H9 (cell line): ENCODE data around the gene CYSTM1. TPM values are rescaled to one million over a fixed set of nuclear protein-coding genes. Genes with fewer than 3 reads are reported as not detected.

Source experiments
- DNase-seq: peaks from one replicate; pipeline ENCODE4 v3.0.0-alpha.2; 2017
- H2AFZ ChIP-seq: one replicate; pipeline ENCODE4 v1.6.1; 2013; ENCODE audit warnings: mild to moderate bottlenecking, low read length, control low read depth, moderate library complexity
- H2AK5ac ChIP-seq: 2 replicates; pipeline ENCODE4 v1.6.1; 2013; ENCODE audit warnings: low read length, control low read depth, mixed read lengths; ENCODE audit not compliant: insufficient read length
- H2BK120ac ChIP-seq: one replicate; pipeline ENCODE4 v1.6.1; 2013; ENCODE audit warnings: low read depth, mild to moderate bottlenecking, low read length, control low read depth, inconsistent platforms; ENCODE audit not compliant: poor library complexity, severe bottlenecking
- H2BK12ac ChIP-seq: 2 replicates; pipeline ENCODE4 v1.6.1; 2013; ENCODE audit warnings: low read length, control low read depth, mixed read lengths, low read depth; ENCODE audit not compliant: insufficient read length
- H2BK15ac ChIP-seq: 2 replicates; pipeline ENCODE4 v1.6.1; 2013; ENCODE audit warnings: low read depth, low read length, control low read depth
- H2BK20ac ChIP-seq: one replicate; pipeline ENCODE4 v1.6.1; 2013; ENCODE audit warnings: low read depth, mild to moderate bottlenecking, low read length, control low read depth, inconsistent platforms; ENCODE audit not compliant: poor library complexity, severe bottlenecking
- H2BK5ac ChIP-seq: 2 replicates; pipeline ENCODE4 v1.6.1; 2013; ENCODE audit warnings: low read length, control low read depth, mixed read lengths; ENCODE audit not compliant: insufficient read length
- H3K14ac ChIP-seq: 2 replicates; pipeline ENCODE4 v1.6.1; 2013; ENCODE audit warnings: low read length, control low read depth; ENCODE audit not compliant: insufficient read depth
- H3K18ac ChIP-seq: 2 replicates; pipeline ENCODE4 v1.6.1; 2013; ENCODE audit warnings: low read depth, mild to moderate bottlenecking, mixed read lengths, low read length, control low read depth; ENCODE audit not compliant: insufficient read length
- H3K23ac ChIP-seq: 2 replicates; pipeline ENCODE4 v1.6.1; 2013; ENCODE audit warnings: low read length, control low read depth, mixed read lengths, low read depth; ENCODE audit not compliant: insufficient read length
- H3K23me2 ChIP-seq: 2 replicates; pipeline ENCODE4 v1.6.1; 2013; ENCODE audit warnings: low read depth, mild to moderate bottlenecking, mixed read lengths, low read length, control low read depth; ENCODE audit not compliant: insufficient read length, poor library complexity, severe bottlenecking
- H3K27ac ChIP-seq: 2 replicates; pipeline ENCODE4 v1.5.1; 2013; ENCODE audit warnings: low read length, control low read depth, mixed read lengths, low read depth; ENCODE audit not compliant: insufficient read length
- H3K27me3 ChIP-seq: 2 replicates; pipeline ENCODE4 v1.6.1; 2013; ENCODE audit warnings: low read length, control low read depth, inconsistent platforms; ENCODE audit not compliant: insufficient read depth
- H3K4ac ChIP-seq: 2 replicates; pipeline ENCODE4 v1.6.1; 2013; ENCODE audit warnings: low read depth, mild to moderate bottlenecking, control low read depth, inconsistent platforms, low read length, moderate library complexity
- H3K4me1 ChIP-seq: 2 replicates; pipeline ENCODE4 v1.6.1; 2013; ENCODE audit warnings: low read length, control low read depth, inconsistent platforms; ENCODE audit not compliant: insufficient read depth
- H3K4me2 ChIP-seq: 2 replicates; pipeline ENCODE4 v1.6.1; 2013; ENCODE audit warnings: low read length, control low read depth, mixed read lengths; ENCODE audit not compliant: insufficient read length, insufficient read depth
- H3K56ac ChIP-seq: 2 replicates; pipeline ENCODE4 v1.6.1; 2013; ENCODE audit warnings: low read depth, mild to moderate bottlenecking, mixed read lengths, low read length, control low read depth; ENCODE audit not compliant: insufficient read length
- H3K79me1 ChIP-seq: 2 replicates; pipeline ENCODE4 v1.6.1; 2013; ENCODE audit warnings: low read depth, mild to moderate bottlenecking, moderate library complexity, low read length, control low read depth, inconsistent platforms; ENCODE audit not compliant: insufficient read depth, poor library complexity, severe bottlenecking
- H3K79me2 ChIP-seq: 2 replicates; pipeline ENCODE4 v1.6.1; 2013; ENCODE audit warnings: low read length, control low read depth, inconsistent platforms; ENCODE audit not compliant: insufficient read depth
- H3K9ac ChIP-seq: 2 replicates; pipeline ENCODE4 v1.6.1; 2013; ENCODE audit warnings: low read length, control low read depth, mixed read lengths; ENCODE audit not compliant: insufficient read length; ENCODE audit errors: extremely low read depth
- H3K9me3 ChIP-seq: one replicate; pipeline ENCODE4 v1.6.1; 2013; ENCODE audit warnings: low read depth, low read length, inconsistent platforms; ENCODE audit not compliant: control insufficient read depth
- H3T11ph ChIP-seq: one replicate; pipeline ENCODE4 v1.6.1; 2013; ENCODE audit warnings: mild to moderate bottlenecking, low read length, control low read depth, inconsistent platforms
- H4K20me1 ChIP-seq: one replicate; pipeline ENCODE4 v1.6.1; 2013; ENCODE audit not compliant: control insufficient read depth, insufficient read length, insufficient read depth
- H4K5ac ChIP-seq: 2 replicates; pipeline ENCODE4 v1.6.1; 2013; ENCODE audit warnings: low read depth, mild to moderate bottlenecking, mixed read lengths, low read length, control low read depth; ENCODE audit not compliant: insufficient read length
- H4K8ac ChIP-seq: replicated peaks from 2 replicates; pipeline ENCODE4 v1.6.1; 2013; ENCODE audit warnings: low read length, control low read depth, mixed read lengths, low read depth; ENCODE audit not compliant: insufficient read length
- H4K91ac ChIP-seq: 2 replicates; pipeline ENCODE4 v1.6.1; 2013; ENCODE audit warnings: low read depth, mild to moderate bottlenecking, moderate library complexity, mixed read lengths, low read length, control low read depth; ENCODE audit not compliant: insufficient read length
- H3K27ac Mint-ChIP-seq, 3 experiments: 2 replicates in 2 of 3; 3 replicates in 1 of 3; pipeline ENCODE4 v1.8.0; 2020 to 2021; ENCODE audit warnings: mixed read lengths in 3 of 3, mild to moderate bottlenecking in 1 of 3, moderate library complexity in 1 of 3
- H3K27me3 Mint-ChIP-seq: 2 replicates; pipeline ENCODE4 v1.8.0; 2021; ENCODE audit warnings: low read depth, mild to moderate bottlenecking, moderate library complexity, mixed read lengths
- H3K36me3 Mint-ChIP-seq, 3 experiments: 2 replicates in 2 of 3; 3 replicates in 1 of 3; pipeline ENCODE4 v1.8.0; 2020 to 2021; ENCODE audit warnings: low read depth in 3 of 3, mixed read lengths in 3 of 3; ENCODE audit not compliant: insufficient read depth in 1 of 3
- H3K4me1 Mint-ChIP-seq, 2 experiments: 2 replicates each; pipeline ENCODE4 v1.8.0; 2020; ENCODE audit warnings: mixed read lengths in 2 of 2
- H3K4me3 Mint-ChIP-seq, 2 experiments: 2 replicates in 1 of 2; 3 replicates in 1 of 2; pipeline ENCODE4 v1.8.0; 2020 to 2021; ENCODE audit warnings: mild to moderate bottlenecking in 2 of 2, mixed read lengths in 2 of 2, moderate library complexity in 1 of 2
- H3K9me3 Mint-ChIP-seq, 2 experiments: 2 replicates in 1 of 2; 3 replicates in 1 of 2; pipeline ENCODE4 v1.8.0; 2020; ENCODE audit warnings: mild to moderate bottlenecking in 2 of 2, mixed read lengths in 2 of 2, moderate library complexity in 1 of 2
- CTCF ChIP-seq: fragments of 200-600 bp; sonication (generic); conservative IDR thresholded peaks from 3 replicates; pipeline ENCODE4 v1.8.0; 2021; ENCODE audit warnings: antibody characterized with exemption, mild to moderate bottlenecking
- WGBS: extraction: QIAGEN DNeasy Blood & Tissue Kit; methylation state at CpG from one replicate; pipeline ENCODE4 v1.1.7; 2013; ENCODE audit warnings: missing lambda C conversion rate, low lambda C conversion rate, mixed read lengths; ENCODE audit not compliant: insufficient read length; ENCODE audit errors: extremely low coverage; 5-methylcytosine and 5-hydroxymethylcytosine counted together
- total RNA-seq: library from RNA; stranded (reverse); gene quantifications from 2 replicates; pipeline ENCODE4 v1.2.1, GENCODE V29; 2021

Gene CYSTM1
- total RNA-seq, 1 experiment from 2014 or later = 20.6 TPM

- no peak overlapping the region for H4K8ac ChIP-seq
- H3K18ac ChIP-seq = no peak overlapping the region
- no peaks in the 10 kb centered on the region for H3K36me3 Mint-ChIP-seq
- no peaks in the 10 kb centered on the region for H4K20me1 ChIP-seq
- peaks cover 8% of the 10 kb centered on the region for H3K23me2 ChIP-seq
- no peaks in the 10 kb centered on the region; a peak in 1 of 5 replicates for H3K9me3 Mint-ChIP-seq
- H3K14ac ChIP-seq = peak overlapping the region; percentile 77; the same call in 1 of the 2 replicates
- no peaks in the 10 kb centered on the region for H3K79me1 ChIP-seq
- H2BK120ac ChIP-seq = no peak overlapping the region
- no peak overlapping the region for H2BK12ac ChIP-seq
- H3K56ac ChIP-seq = no peak overlapping the region
- WGBS = no CpG with 5 or more reads among the region's 64 CpGs
- no peak overlapping the region for H3K27ac Mint-ChIP-seq
- H3K4me3 Mint-ChIP-seq = peak overlapping the region; percentile 59 to 80
- peak; percentile 81 for TF ChIP-seq CTCF
- H3K27me3 ChIP-seq = peaks cover 27% of the 10 kb centered on the region
- H3K4ac ChIP-seq = no peak overlapping the region
- H3K79me2 ChIP-seq = no peaks in the 10 kb centered on the region
- no peak overlapping the region for H2BK5ac ChIP-seq
- H3K27ac ChIP-seq = no peak overlapping the region
- no peak overlapping the region for H4K91ac ChIP-seq
- no peak overlapping the region for H2AFZ ChIP-seq
- peak overlapping the region; percentile 65 for H3K4me2 ChIP-seq
- H2BK20ac ChIP-seq = no peak overlapping the region
- H4K5ac ChIP-seq = no peak overlapping the region
- H2AK5ac ChIP-seq = no peak overlapping the region
- H3K27me3 Mint-ChIP-seq = peaks cover 53% of the 10 kb centered on the region
- H3K4me1 ChIP-seq = no peaks in the 10 kb centered on the region
- no peak overlapping the region for H3T11ph ChIP-seq
- peak; percentile 72 for DNase-seq
- peaks cover 18 to 20% of the 10 kb centered on the region in 2 experiments for H3K4me1 Mint-ChIP-seq
- H2BK15ac ChIP-seq = no peak overlapping the region
- no peaks in the 10 kb centered on the region for H3K9me3 ChIP-seq
- peak overlapping the region; percentile 48 for H3K9ac ChIP-seq
- no peak overlapping the region for H3K23ac ChIP-seq
Measured at GRCh38 chr5:140145818-140146522, 29.0 kb upstream of the CYSTM1 start.
